K562 (cell line): Measurements from ENCODE around the gene PTK7. TPM values are rescaled to one million over a fixed set of nuclear protein-coding genes. Genes with fewer than 3 reads are reported as not detected.

ENCODE experiments used
- GATA2 ChIP-seq: sonication (generic); formaldehyde crosslinking; IDR thresholded peaks from 2 replicates; pipeline ENCODE4 v1.4.0; 2020; ENCODE audit warnings: mild to moderate bottlenecking, missing genetic modification reagents
- MAZ ChIP-seq, 2 experiments: fragments of 450-650 bp in 1 of 2; sonication (generic) in 1 of 2; formaldehyde crosslinking; IDR thresholded peaks in 1 of 2; conservative IDR thresholded peaks in 1 of 2; 2 replicates each; pipeline versions ENCODE4 v1.4.0 to v1.5.0; 2020; ENCODE audit warnings: mild to moderate bottlenecking in 1 of 2, missing genetic modification reagents in 1 of 2
- NEUROD1 ChIP-seq: fragments of 150-350 bp; IDR thresholded peaks from 2 replicates; pipeline ENCODE4 v1.6.1; 2014; ENCODE audit warnings: borderline replicate concordance, low read length, low read depth; ENCODE audit not compliant: partially characterized antibody
- NFIX ChIP-seq: fragments of 250-450 bp; sonication (Bioruptor Pico); IDR thresholded peaks from 2 replicates; pipeline ENCODE4 v1.4.0; 2020; ENCODE audit warnings: low read depth, mild to moderate bottlenecking, moderate library complexity
- PHTF2 ChIP-seq: fragments of 250-450 bp; sonication (Bioruptor Pico); IDR thresholded peaks from 2 replicates; pipeline ENCODE4 v1.5.0; 2021; ENCODE audit warnings: mild to moderate bottlenecking
- RFX7 ChIP-seq: fragments of 250-450 bp; sonication (Bioruptor Pico); IDR thresholded peaks from 2 replicates; pipeline ENCODE4 v1.5.1; 2021; ENCODE audit warnings: mild to moderate bottlenecking
- SMC3 ChIP-seq: conservative IDR thresholded peaks from 2 replicates; pipeline ENCODE4 v1.6.1; 2011; ENCODE audit warnings: low read depth, low read length, improper control_type of control experiment; ENCODE audit not compliant: insufficient read depth
- SNIP1 ChIP-seq: fragments of 450-650 bp; IDR thresholded peaks from 2 replicates; pipeline ENCODE4 v1.7.1; 2017; ENCODE audit warnings: low read depth, mild to moderate bottlenecking
- polyA plus RNA-seq, 8 experiments: library from polyadenylated mRNA; depleted of rRNA in 4 of 8; stranded (reverse) in 5 of 8; unstranded in 3 of 8; fragments of >200 nt; fragmentation: Nextera tagmentation in 2 of 8; fragmentation: Illumina TruSeq in 1 of 8; extraction: Ambion mirVana in 2 of 8; extraction: Trizol in 1 of 8; gene quantifications; 2 replicates each; pipeline versions ENCODE4 v1.2.1 to v1.2.3, GENCODE V29; 2011 to 2014; ENCODE audit warnings: inconsistent platforms in 1 of 8, missing spikeins in 1 of 8
- total RNA-seq, 7 experiments: library from RNA; depleted of rRNA in 6 of 7; stranded (reverse); fragments of >200 nt in 6 of 7; fragmentation: Illumina TruSeq in 2 of 7; extraction: Trizol in 2 of 7; gene quantifications; 2 replicates each; pipeline versions ENCODE4 v1.2.1 to v1.2.3, GENCODE V29; 2011 to 2021; ENCODE audit warnings: low replicate concordance in 1 of 7
- TF ChIP-seq, protein P1 (sequence below): fragments of 200-800 bp; sonication (Bioruptor generic); IDR thresholded peaks from 2 replicates; pipeline ENCODE4 v1.6.1; 2017; ENCODE audit warnings: missing genetic modification characterization, missing compliant biosample characterization
- TF ChIP-seq, protein P2 (sequence below): fragments of 250-450 bp; sonication (Bioruptor Pico); IDR thresholded peaks from 2 replicates; pipeline ENCODE4 v1.8.0; 2022; ENCODE audit warnings: inconsistent platforms

Gene PTK7
- total and polyA plus RNA-seq, 9 of the 15 experiments (the other 6 are each of a cell fraction or from before 2014, with no cell fraction given), result 0.20 to 6.8 (median 4.2) TPM

DNA sequence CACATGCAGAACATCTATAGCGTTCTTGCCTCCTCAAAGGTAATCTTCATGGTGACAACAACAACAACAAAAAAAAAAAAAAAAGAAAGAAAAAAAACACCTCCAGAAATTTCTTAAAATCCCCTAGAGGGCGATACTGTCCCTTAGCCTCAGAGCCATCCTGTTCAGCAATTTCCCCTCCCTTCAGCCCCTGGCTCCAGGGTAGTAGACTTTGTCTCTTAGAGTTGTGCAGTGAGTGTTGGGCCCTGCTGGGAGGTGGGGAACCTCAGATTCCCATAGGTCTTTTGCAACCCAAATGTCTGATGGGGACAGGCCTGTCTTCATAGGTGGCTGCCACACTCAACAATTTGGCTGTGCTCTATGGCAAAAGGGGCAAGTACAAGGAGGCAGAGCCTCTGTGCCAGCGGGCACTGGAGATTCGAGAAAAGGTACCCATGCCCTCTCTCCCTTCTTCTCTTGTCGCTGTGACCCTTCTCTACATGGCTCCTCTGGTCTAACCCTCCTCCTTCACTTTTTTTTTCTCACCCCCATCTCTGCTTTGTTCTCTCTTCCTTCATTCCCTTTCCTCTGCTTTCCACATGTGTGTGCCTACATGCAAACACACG lies 6.0 kb upstream of the PTK7 start (continued):
- TF ChIP-seq, protein P1, sequence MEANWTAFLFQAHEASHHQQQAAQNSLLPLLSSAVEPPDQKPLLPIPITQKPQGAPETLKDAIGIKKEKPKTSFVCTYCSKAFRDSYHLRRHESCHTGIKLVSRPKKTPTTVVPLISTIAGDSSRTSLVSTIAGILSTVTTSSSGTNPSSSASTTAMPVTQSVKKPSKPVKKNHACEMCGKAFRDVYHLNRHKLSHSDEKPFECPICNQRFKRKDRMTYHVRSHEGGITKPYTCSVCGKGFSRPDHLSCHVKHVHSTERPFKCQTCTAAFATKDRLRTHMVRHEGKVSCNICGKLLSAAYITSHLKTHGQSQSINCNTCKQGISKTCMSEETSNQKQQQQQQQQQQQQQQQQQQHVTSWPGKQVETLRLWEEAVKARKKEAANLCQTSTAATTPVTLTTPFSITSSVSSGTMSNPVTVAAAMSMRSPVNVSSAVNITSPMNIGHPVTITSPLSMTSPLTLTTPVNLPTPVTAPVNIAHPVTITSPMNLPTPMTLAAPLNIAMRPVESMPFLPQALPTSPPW (CRISPR knock-in tag), result peak; percentile 22; the same call in 1 of the 2 replicates
- TF ChIP-seq RFX7 (CRISPR knock-in tag), result no peak
- no peak for TF ChIP-seq NFIX (CRISPR knock-in tag)
- no peak for TF ChIP-seq MAZ (CRISPR knock-in tag; conservative IDR thresholded peaks at IDR 0.05 in 1 of 2, IDR thresholded peaks at IDR 0.05 in 1 of 2)
- no peak for TF ChIP-seq GATA2
- TF ChIP-seq SNIP1, result no peak
- TF ChIP-seq, protein P2, sequence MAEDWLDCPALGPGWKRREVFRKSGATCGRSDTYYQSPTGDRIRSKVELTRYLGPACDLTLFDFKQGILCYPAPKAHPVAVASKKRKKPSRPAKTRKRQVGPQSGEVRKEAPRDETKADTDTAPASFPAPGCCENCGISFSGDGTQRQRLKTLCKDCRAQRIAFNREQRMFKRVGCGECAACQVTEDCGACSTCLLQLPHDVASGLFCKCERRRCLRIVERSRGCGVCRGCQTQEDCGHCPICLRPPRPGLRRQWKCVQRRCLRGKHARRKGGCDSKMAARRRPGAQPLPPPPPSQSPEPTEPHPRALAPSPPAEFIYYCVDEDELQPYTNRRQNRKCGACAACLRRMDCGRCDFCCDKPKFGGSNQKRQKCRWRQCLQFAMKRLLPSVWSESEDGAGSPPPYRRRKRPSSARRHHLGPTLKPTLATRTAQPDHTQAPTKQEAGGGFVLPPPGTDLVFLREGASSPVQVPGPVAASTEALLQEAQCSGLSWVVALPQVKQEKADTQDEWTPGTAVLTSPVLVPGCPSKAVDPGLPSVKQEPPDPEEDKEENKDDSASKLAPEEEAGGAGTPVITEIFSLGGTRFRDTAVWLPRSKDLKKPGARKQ (CRISPR knock-in tag), result no peak
- TF ChIP-seq PHTF2 (CRISPR knock-in tag), result no peak
- peak; percentile 51 for TF ChIP-seq SMC3
- no peak for TF ChIP-seq NEUROD1
